ENCODE data around the gene ITIH1.
"Not testable (repeated sequence)": the region's sequence is repeated elsewhere in the genome, so short reads cannot be mapped to it uniquely, and the experiment has no call there.

Gene ITIH1

DNA sequence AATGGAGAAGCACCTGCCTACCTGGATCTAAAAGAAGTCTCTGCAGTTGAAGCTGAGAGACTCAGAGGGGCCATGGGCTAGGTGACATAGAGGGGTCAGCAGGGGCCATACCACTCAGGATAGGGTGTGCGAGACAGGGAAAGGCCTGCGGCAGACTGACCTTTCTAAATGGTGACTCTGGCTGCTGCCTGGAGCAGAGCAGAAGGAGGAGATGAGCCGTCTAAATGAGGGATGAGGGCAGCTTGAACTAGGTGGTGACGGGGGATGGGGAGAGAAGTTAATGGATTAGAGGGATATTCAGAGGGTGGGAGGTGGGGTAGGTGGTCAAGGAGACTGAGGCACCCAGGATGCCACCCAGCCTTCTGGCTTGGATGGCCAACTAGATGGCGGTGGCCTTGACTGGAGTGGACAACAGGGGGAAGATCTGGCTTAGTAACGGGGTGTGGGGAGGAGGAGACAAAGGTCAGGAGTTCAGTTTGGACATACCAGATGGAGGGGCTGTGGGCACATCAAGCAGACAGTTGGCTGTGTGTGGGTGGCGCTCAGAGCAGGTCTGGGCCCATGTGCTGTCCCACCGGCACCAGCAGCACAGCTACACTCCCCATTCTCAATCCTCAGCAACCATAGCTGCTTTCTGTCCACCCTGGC lies 3.2 kb upstream of the ITIH1 start:
- Histone ChIP-seq H3K27ac (ENCODE audit: low read length) (no peak overlapping the region), H3K36me3 (ENCODE audit: control insufficient read depth, insufficient read depth, low read length) (no peaks in the 10 kb centered on the region), H3K9me3 (ENCODE audit: control insufficient read depth, insufficient read depth, low read length) (no peaks in the 10 kb centered on the region), H3K27me3 (ENCODE audit: control insufficient read depth, insufficient read depth, low read length) (no peaks in the 10 kb centered on the region), H3K4me1 (ENCODE audit: control insufficient read depth, insufficient read depth, low read length) (no peaks in the 10 kb centered on the region), H3K4me3 (ENCODE audit: low read length) (no peak overlapping the region)
- 100% methylated on average over 1 of the region's 8 CpGs for WGBS (ENCODE audit: insufficient coverage, insufficient read length)
- no peak for DNase-seq (ENCODE audit: low read depth, low spot score)

DNA sequence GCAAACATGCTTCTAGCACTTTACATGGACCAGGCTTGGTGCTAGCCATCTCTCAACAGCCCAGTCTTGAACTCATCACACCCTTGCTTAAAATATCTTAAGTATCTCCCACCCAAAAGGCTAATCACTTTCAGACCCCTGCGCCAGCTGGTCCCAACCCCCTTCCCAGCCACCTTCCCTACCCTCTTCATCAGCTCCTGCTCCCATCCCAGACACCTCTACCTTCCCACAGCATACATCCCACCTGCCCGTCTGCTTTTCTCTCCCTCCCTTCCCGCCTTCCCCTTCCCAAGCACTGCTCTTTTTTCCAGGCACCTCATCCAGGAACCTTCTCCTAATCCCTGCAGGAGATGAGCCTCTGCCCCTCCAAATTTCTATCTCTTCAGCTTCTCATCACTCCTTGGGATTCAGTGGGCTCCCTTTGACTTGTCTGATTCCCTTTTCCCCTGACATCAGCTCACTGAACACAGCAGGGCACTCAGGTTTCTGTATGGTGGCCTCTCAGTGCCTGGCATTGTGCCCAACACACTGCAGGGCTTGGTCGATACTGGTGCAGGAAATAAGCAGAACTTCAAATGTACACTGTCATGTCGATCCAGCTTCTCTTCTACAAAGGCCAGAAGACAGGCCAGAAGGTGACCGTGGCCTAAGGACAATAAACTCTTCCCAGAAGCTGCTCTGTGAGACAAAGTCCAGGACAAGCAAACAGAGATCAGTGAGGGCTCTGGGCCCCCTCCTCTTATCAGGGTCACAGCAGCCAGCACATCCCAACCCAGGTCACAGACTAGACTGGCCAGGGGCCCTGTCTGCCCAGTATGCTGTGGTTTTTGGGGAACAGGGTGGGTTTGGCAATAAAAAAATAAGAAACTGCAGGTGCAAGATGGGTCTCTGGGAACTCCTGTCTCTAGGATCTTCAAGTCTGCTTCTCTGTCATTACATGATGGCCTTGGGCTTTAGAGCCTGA lies 2.2 kb upstream of the ITIH1 start:
- WGBS (ENCODE audit: insufficient coverage, insufficient read length), result no CpG with 5 or more reads among the region's 6 CpGs
- Histone ChIP-seq H3K4me1 (ENCODE audit: control insufficient read depth, insufficient read depth, low read length) (no peaks in the 10 kb centered on the region), H3K27ac (ENCODE audit: low read length) (no peak overlapping the region), H3K27me3 (ENCODE audit: control insufficient read depth, insufficient read depth, low read length) (no peaks in the 10 kb centered on the region), H3K9me3 (ENCODE audit: control insufficient read depth, insufficient read depth, low read length) (no peaks in the 10 kb centered on the region), H3K4me3 (ENCODE audit: low read length) (no peak overlapping the region), H3K36me3 (ENCODE audit: control insufficient read depth, insufficient read depth, low read length) (no peaks in the 10 kb centered on the region)
- DNase-seq (ENCODE audit: low read depth, low spot score), result no peak

DNA sequence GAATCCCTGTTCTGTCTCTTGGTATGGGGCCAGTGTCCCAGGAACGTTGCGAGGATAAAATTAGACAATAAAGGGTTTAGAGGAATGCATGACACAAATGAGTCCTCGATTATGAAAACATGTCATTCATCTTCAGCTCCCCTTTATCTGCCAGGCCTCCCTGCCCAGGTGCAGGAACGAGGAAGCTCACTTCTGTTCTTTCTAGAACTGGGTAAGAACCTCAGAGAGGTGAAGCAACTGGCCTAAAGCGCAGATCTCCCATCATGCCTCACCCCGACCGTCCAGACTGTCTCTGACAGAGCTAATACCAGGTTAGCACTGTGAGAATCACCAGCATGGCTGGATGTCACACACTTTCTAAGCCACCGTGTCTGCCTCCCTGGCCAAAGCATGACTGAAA lies 1.5 kb upstream of the ITIH1 start:
- WGBS (ENCODE audit: insufficient coverage, insufficient read length), result no CpG with 5 or more reads among the region's 8 CpGs
- H3K4me1 ChIP-seq (ENCODE audit: control insufficient read depth, insufficient read depth, low read length), result no peaks in the 10 kb centered on the region

DNA sequence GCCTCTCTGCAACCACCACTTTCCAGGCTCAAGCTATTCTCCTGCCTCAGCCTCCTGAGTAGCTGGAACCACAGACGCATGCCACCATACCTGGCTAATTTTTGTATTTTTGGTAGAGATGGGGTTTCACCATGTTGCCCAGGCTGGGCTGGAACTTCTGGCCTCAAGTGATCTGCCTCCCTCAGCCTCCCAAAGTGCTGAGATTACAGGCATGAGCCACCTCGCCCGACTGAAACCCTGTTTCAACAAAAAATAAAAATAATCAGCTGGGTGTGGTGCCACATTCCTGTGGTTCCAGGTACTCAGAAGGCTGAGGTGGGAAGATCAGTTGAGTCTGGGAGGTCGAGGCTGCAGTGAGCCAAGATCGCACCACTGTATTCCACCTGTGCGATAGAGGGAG lies 913 bp upstream of the ITIH1 start:
- H3K9me3 ChIP-seq (ENCODE audit: control insufficient read depth, insufficient read depth, low read length); H3K27ac ChIP-seq (ENCODE audit: low read length); DNase-seq (ENCODE audit: low read depth, low spot score); H3K36me3 ChIP-seq (ENCODE audit: control insufficient read depth, insufficient read depth, low read length); H3K4me3 ChIP-seq (ENCODE audit: low read length); H3K27me3 ChIP-seq (ENCODE audit: control insufficient read depth, insufficient read depth, low read length); H3K4me1 ChIP-seq (ENCODE audit: control insufficient read depth, insufficient read depth, low read length): not testable (repeated sequence)
- no CpG with 5 or more reads among the region's 6 CpGs for WGBS (ENCODE audit: insufficient coverage, insufficient read length)

More for the DNA sequence above, 1.5 kb upstream of the ITIH1 start:
- H3K4me3 ChIP-seq (ENCODE audit: low read length), result no peak overlapping the region
- no peak for DNase-seq (ENCODE audit: low read depth, low spot score)
- H3K36me3 ChIP-seq (ENCODE audit: control insufficient read depth, insufficient read depth, low read length), result no peaks in the 10 kb centered on the region
- no peaks in the 10 kb centered on the region for H3K9me3 ChIP-seq (ENCODE audit: control insufficient read depth, insufficient read depth, low read length)
- H3K27ac ChIP-seq (ENCODE audit: low read length), result no peak overlapping the region
- no peaks in the 10 kb centered on the region for H3K27me3 ChIP-seq (ENCODE audit: control insufficient read depth, insufficient read depth, low read length)

DNA sequence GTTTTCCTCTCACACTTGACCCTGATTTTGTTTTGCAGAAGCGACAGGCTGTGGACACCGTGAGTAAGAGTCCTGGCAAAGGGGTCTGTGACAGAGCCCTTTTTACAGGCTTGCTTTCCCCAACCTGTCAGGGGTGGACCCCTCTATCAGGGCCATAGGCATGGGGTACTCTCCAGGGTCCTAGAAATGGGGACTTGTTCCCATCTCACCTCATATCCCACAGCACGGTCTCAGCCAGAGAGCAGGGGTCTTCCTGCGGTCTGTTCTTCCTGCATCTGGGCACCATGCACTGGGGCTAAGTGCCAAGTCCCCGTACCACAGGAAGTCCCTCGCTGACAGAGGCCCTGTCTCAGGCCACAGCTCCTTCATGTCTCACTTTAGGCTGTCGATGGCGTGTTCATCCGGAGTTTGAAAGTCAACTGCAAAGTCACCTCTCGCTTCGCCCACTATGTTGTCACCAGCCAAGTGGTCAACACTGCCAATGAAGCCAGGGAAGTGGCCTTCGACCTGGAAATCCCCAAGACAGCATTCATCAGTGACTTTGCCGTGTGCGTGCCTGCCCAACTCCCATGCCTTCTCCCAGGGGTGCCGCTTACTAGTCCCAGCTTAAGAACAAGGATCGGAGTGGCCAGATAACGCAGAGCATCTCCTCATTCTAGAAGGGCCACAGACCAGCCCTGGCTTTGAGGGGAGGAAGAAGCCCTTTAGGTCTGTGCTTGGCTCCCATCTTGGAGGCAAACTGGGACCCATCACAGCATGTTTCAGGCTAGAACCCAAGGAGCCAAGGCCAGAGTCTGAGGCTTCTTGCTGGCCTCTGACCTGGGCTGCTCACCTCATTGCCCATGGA lies 783 bp downstream of the ITIH1 start:
- Histone ChIP-seq H3K27ac (ENCODE audit: low read length) (no peak overlapping the region), H3K9me3 (ENCODE audit: control insufficient read depth, insufficient read depth, low read length) (no peaks in the 10 kb centered on the region), H3K4me3 (ENCODE audit: low read length) (no peak overlapping the region), H3K36me3 (ENCODE audit: control insufficient read depth, insufficient read depth, low read length) (no peaks in the 10 kb centered on the region), H3K27me3 (ENCODE audit: control insufficient read depth, insufficient read depth, low read length) (no peaks in the 10 kb centered on the region), H3K4me1 (ENCODE audit: control insufficient read depth, insufficient read depth, low read length) (no peaks in the 10 kb centered on the region; the same call in 1 of the 2 replicates)
- DNase-seq (ENCODE audit: low read depth, low spot score), result no peak
- no CpG with 5 or more reads among the region's 17 CpGs for WGBS (ENCODE audit: insufficient coverage, insufficient read length)

DNA sequence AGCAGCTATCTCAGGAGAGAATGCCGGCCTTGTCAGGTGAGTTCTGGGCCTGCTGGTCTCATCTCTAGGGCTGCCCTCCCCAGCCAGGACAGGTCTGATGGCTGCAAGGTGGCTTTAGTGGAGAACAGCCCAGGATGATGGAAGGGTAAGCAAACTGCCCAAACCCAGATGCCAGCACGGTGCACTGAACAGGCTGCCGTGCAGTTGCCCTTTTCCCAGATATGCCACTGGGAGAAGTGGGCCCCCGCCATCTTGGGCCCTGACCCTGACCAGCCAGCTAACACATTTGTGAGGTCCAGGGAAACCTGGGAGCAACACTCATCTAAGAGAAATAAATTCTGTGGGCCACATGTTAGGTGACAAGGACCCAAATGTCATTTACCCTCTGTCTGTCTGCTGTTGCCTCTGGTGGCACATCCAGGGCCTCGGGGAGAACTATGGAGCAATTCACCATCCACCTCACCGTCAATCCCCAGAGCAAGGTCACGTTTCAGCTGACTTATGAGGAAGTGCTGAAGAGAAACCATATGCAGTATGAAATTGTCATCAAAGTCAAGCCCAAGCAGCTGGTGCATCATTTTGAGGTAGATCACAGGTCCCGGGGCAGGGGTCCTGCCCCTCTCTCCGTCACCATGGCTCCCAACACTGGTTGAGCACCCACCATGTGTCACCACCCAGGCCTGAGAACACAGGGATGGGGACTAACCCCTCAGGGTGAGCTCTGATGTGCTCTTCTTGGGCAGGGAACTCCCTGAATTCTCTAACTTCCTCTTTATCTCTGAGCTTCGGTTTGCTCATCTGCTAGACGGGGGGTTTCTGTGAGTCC lies 1.8 kb downstream of the ITIH1 start:
- Histone ChIP-seq H3K36me3 (ENCODE audit: control insufficient read depth, insufficient read depth, low read length) (no peaks in the 10 kb centered on the region), H3K4me3 (ENCODE audit: low read length) (no peak overlapping the region), H3K4me1 (ENCODE audit: control insufficient read depth, insufficient read depth, low read length) (no peaks in the 10 kb centered on the region; the same call in 1 of the 2 replicates), H3K9me3 (ENCODE audit: control insufficient read depth, insufficient read depth, low read length) (no peaks in the 10 kb centered on the region), H3K27ac (ENCODE audit: low read length) (no peak overlapping the region), H3K27me3 (ENCODE audit: control insufficient read depth, insufficient read depth, low read length) (no peaks in the 10 kb centered on the region)
- DNase-seq (ENCODE audit: low read depth, low spot score), result no peak
- no CpG with 5 or more reads among the region's 11 CpGs for WGBS (ENCODE audit: insufficient coverage, insufficient read length)

DNA sequence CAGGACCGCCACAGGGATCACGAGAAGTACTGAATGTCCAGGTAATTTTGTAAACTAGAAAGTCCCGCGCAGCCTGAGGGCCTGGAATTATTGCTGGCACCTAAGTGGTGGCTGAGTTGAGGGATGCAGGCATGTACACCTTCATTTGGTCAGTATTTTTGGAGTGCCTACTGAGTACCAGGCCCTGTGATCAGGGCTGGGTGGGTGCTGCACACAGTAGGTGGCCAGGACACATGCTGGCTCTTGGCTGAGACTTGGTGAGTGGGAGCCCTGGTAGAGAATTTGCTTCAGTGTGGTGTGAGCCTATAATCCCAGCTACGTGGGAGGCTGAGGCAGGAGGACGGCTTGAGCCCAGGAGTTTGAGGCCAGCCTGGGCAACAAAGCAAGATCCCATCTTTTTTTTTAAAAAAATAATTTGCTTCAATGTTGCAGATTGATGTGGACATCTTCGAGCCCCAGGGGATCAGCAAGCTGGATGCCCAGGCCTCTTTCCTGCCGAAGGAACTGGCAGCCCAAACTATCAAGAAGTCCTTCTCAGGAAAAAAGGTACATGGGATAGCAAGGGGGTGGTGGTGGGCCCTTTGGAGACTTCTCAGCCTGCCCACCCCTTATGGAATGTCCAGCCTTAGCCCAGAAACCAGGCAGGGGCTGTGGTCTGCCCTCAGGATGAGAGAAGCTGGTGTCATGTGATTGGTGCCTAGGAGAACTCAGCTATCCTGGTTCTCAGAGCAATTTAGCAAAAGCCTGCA lies 2.6 kb downstream of the ITIH1 start:
- no peaks in the 10 kb centered on the region for H3K27me3 ChIP-seq (ENCODE audit: control insufficient read depth, insufficient read depth, low read length)
- no CpG with 5 or more reads among the region's 8 CpGs for WGBS (ENCODE audit: insufficient coverage, insufficient read length)
- H3K4me1 ChIP-seq (ENCODE audit: control insufficient read depth, insufficient read depth, low read length), result no peaks in the 10 kb centered on the region; the same call in 1 of the 2 replicates
- no peak for DNase-seq (ENCODE audit: low read depth, low spot score)
- H3K27ac ChIP-seq (ENCODE audit: low read length), result no peak overlapping the region
- no peak overlapping the region for H3K4me3 ChIP-seq (ENCODE audit: low read length)
- no peaks in the 10 kb centered on the region for H3K36me3 ChIP-seq (ENCODE audit: control insufficient read depth, insufficient read depth, low read length)
- H3K9me3 ChIP-seq (ENCODE audit: control insufficient read depth, insufficient read depth, low read length), result no peaks in the 10 kb centered on the region

DNA sequence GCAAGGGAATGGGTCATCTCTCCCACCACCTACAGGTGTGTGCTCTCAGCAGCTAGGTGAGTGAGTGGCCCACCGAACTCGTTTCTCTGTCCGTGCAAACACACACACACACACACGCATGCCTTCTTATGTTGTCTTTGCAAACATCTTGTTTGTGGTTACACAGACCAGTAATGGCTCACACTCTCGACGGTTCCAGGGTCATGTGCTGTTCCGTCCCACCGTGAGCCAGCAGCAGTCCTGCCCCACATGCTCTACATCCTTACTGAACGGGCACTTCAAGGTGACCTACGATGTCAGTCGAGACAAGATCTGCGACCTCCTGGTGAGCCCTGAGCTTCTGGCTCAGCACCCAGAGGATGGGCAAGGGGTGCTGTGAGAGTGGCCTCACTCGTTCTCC lies 4.3 kb downstream of the ITIH1 start:
- DNase-seq (ENCODE audit: low read depth, low spot score), result no peak
- no peaks in the 10 kb centered on the region for H3K27me3 ChIP-seq (ENCODE audit: control insufficient read depth, insufficient read depth, low read length)
- no peak overlapping the region for H3K27ac ChIP-seq (ENCODE audit: low read length)
- H3K4me1 ChIP-seq (ENCODE audit: control insufficient read depth, insufficient read depth, low read length), result no peaks in the 10 kb centered on the region; the same call in 1 of the 2 replicates
- no CpG with 5 or more reads among the region's 13 CpGs for WGBS (ENCODE audit: insufficient coverage, insufficient read length)
- H3K9me3 ChIP-seq (ENCODE audit: control insufficient read depth, insufficient read depth, low read length), result no peaks in the 10 kb centered on the region
- H3K4me3 ChIP-seq (ENCODE audit: low read length), result no peak overlapping the region
- no peaks in the 10 kb centered on the region for H3K36me3 ChIP-seq (ENCODE audit: control insufficient read depth, insufficient read depth, low read length)

DNA sequence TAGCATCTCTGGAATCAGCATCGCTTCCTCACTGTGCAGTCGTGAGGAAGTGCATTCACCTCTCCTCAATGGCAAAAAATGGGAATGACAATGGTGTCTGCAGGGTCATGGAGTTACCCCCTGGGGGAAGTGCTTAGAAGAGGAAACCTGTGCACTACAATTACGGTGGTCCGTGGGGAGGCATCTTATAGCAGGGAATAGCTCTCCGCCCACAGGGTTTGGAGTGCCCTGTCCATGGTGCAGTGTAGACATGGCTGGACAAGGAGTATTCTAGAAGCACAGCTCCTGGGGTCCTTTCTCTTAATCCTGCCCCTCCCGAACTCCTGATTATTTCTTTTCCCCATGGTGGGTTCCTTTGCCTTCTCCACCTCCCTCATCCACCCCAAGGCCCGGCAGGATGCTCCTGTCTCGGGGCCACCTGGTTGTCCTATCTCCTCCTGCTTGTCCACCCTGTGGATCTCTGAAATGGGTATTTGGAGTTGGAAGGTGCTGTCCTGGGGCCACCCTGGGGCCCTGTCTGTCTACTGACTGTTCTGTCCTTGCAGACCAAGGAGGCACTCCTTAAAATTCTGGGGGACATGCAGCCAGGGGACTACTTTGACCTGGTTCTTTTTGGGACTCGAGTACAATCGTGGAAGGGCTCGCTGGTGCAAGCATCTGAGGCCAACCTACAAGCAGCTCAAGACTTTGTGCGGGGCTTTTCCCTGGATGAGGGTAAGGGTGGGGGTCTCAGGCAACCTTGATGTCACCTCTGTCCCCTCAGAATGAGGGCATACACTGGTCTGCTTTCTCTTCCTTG lies 5.2 kb downstream of the ITIH1 start:
- H3K27ac ChIP-seq (ENCODE audit: low read length), result no peak overlapping the region
- H3K4me1 ChIP-seq (ENCODE audit: control insufficient read depth, insufficient read depth, low read length), result no peaks in the 10 kb centered on the region; the same call in 1 of the 2 replicates
- H3K9me3 ChIP-seq (ENCODE audit: control insufficient read depth, insufficient read depth, low read length), result no peaks in the 10 kb centered on the region
- H3K4me3 ChIP-seq (ENCODE audit: low read length), result no peak overlapping the region
- H3K36me3 ChIP-seq (ENCODE audit: control insufficient read depth, insufficient read depth, low read length), result no peaks in the 10 kb centered on the region
- no CpG with 5 or more reads among the region's 12 CpGs for WGBS (ENCODE audit: insufficient coverage, insufficient read length)
- DNase-seq (ENCODE audit: low read depth, low spot score), result no peak
- H3K27me3 ChIP-seq (ENCODE audit: control insufficient read depth, insufficient read depth, low read length), result no peaks in the 10 kb centered on the region

All from iPS DF 6.9 (cell line).